Pancreas (tissue), 10 donors: ENCODE results near the gene ZNF528. TPM values are rescaled to one million over a fixed set of nuclear protein-coding genes. Genes with fewer than 3 reads are reported as not detected.

Experiments
- ATAC-seq, 4 donors: fragments of 200-7000 bp; cut with Tn5 transposase; one replicate each; pipeline versions ENCODE4 v1.8.0 to v1.9.1; 2020; ENCODE audit warnings: mild to moderate bottlenecking in 4 of 4, moderate library complexity in 4 of 4
- DNase-seq, 6 donors: peaks; one replicate each; pipeline ENCODE4 v3.0.0-alpha.2; 2020
- FAIRE-seq: peaks from 2 replicates; lab custom pipeline; 2012; peaks lifted over from hg19 to GRCh38; lab: Jason Lieb, UNC
- H3K27ac ChIP-seq, 4 donors: fragments of 200-600 bp; sonication (generic); 1 replicate in 3 of 4; 2 replicates in 1 of 4; pipeline versions ENCODE4 v1.5.0 to v1.8.0; 2020
- H3K27me3 ChIP-seq, 4 donors: fragments of 200-600 bp; one replicate each; pipeline ENCODE4 v1.8.0; 2021
- H3K36me3 ChIP-seq, 3 donors: fragments of 200-600 bp; sonication (generic) in 1 of 3; one replicate each; pipeline versions ENCODE4 v1.5.0 to v1.8.0; 2020 to 2021
- H3K4me1 ChIP-seq, 3 donors: fragments of 200-600 bp; one replicate each; pipeline ENCODE4 v1.8.0; 2021
- H3K4me3 ChIP-seq, 4 donors: fragments of 200-600 bp; sonication (generic) in 2 of 4; one replicate each; pipeline versions ENCODE4 v1.5.0 to v1.8.0; 2020 to 2021
- H3K9me3 ChIP-seq, 4 donors: fragments of 200-600 bp; one replicate each; pipeline ENCODE4 v1.8.0; 2021
- CTCF ChIP-seq, 4 donors: fragments of 200-600 bp; sonication (generic) in 3 of 4; IDR thresholded peaks; one replicate each; pipeline versions ENCODE4 v1.5.0 to v1.8.0; 2021; ENCODE audit warnings: antibody characterized with exemption in 4 of 4
- WGBS, 2 donors: extraction: QIAGEN DNeasy Blood & Tissue Kit; methylation state at CpG; one replicate each; pipeline ENCODE4 v1.1.7; 2013; 5-methylcytosine and 5-hydroxymethylcytosine counted together
- intact Hi-C, 3 donors: fragments of 100-400 bp; cut with DNase I; formaldehyde crosslinking; loops; one replicate each; pipeline versions ENCODE4 v1.11.1 to v1.14.2; 2022
- polyA plus RNA-seq, 2 donors: library from polyadenylated mRNA; stranded (reverse); fragments of 200-250 nt; gene quantifications; one replicate each; pipeline ENCODE4 v1.2.3, GENCODE V29; 2013
- total RNA-seq, 6 donors: library from RNA; stranded (reverse); fragmentation: NEBNext Ultra II Directional in 4 of 6; extraction: Animal tissue kit (Norgen Biotek cat#: 25700) in 4 of 6; gene quantifications; one replicate each; pipeline versions ENCODE4 v1.2.1 to v1.2.4, GENCODE V29; 2021 to 2023
- donor health status: healthy with polysubstance abuse.
- donor health status: DM: no; HTN: no; CAD: no; lungs with moderate emphysema.
- donor health status: DM: no; HTN: no; CAD: no.
- donor health status: control.
- donor health status: control.
- donor health status: Bipolar disorder and iron deficiency.
- donor health status: DM: yes; HTN: yes; CAD: no.
- donor health status: DM: no; HTN: no; CAD: no.
- donor health status: DM: no; HTN: no; CAD: no.
- donor health status: DM: yes; HTN: yes; CAD: no.

The ZNF528 gene
- total and polyA plus RNA-seq, 8 donors = 3.9 to 12.4 (median 6.8) TPM

- intact Hi-C loops = no loop called here
- no peak for TF ChIP-seq CTCF (IDR thresholded peaks at IDR 0.05)
- H3K4me3 ChIP-seq = no peak overlapping the region
- ATAC-seq = no peak
- no peak for FAIRE-seq
- H3K27ac ChIP-seq = no peak overlapping the region
- peaks cover 0 to 7% (median 0%) of the 10 kb centered on the region in 4 donors for H3K9me3 ChIP-seq
- no peaks in the 10 kb centered on the region for H3K4me1 ChIP-seq
- no peak for DNase-seq
- no peaks in the 10 kb centered on the region for H3K27me3 ChIP-seq
- H3K36me3 ChIP-seq = no peaks in the 10 kb centered on the region
- WGBS, 2 donors = 78 to 81% methylated on average over 14 of the region's 14 CpGs
These were observed 67.3 kb downstream of the ZNF528 start for GRCh38 chr19:52464798-52465470.

Other genes with a start within 250 kb of the ZNF528 start
- gene ZNF836, start 226.2 kb upstream of the ZNF528 start, total RNA-seq = 1 to 10 TPM; 4.4 to 9.2 (median 7.3) TPM
- gene ZNF836, start 226.2 kb upstream of the ZNF528 start, polyA plus RNA-seq = 1 to 10 TPM; 2.0 to 2.8 TPM
- gene PPP2R1A, start 207.8 kb upstream of the ZNF528 start, total RNA-seq = 100 to 1,000 TPM in 3 of 6 donors, 10 to 100 TPM in 3; 70.9 to 119 (median 99.1) TPM
- 100 to 1,000 TPM in 1 of 2 donors, 10 to 100 TPM in 1; 89.1 to 108 TPM for gene PPP2R1A, start 207.8 kb upstream of the ZNF528 start, polyA plus RNA-seq
- 10 to 100 TPM in 1 of 6 donors, 1 to 10 TPM in 5; 4.9 to 12.5 (median 7.2) TPM for gene ZNF766, start 128.3 kb upstream of the ZNF528 start, total RNA-seq
- 1 to 10 TPM; 2.1 to 4.0 TPM for gene ZNF766, start 128.3 kb upstream of the ZNF528 start, polyA plus RNA-seq
- gene ZNF480, start 100.7 kb upstream of the ZNF528 start, total RNA-seq = 1 to 10 TPM; 4.6 to 9.4 (median 5.2) TPM
- gene ZNF480, start 100.7 kb upstream of the ZNF528 start, polyA plus RNA-seq = 1 to 10 TPM; 2.5 to 3.4 TPM
- gene ZNF610, start 61.6 kb upstream of the ZNF528 start, total RNA-seq = 1 to 10 TPM in 1 of 6 donors, under 1 TPM in 5; 0.44 to 3.0 (median 0.88) TPM
- gene ZNF610, start 61.6 kb upstream of the ZNF528 start, polyA plus RNA-seq = 1 to 10 TPM in 1 of 2 donors, under 1 TPM in 1; 0.87 to 1.9 TPM
- 10 to 100 TPM in 1 of 6 donors, 1 to 10 TPM in 5; 5.0 to 12.4 (median 7.7) TPM for gene ZNF880, start 27.9 kb upstream of the ZNF528 start, total RNA-seq
- 1 to 10 TPM; 6.6 to 9.8 TPM for gene ZNF880, start 27.9 kb upstream of the ZNF528 start, polyA plus RNA-seq
- gene ZNF534, start 31.3 kb downstream of the ZNF528 start, total RNA-seq = not detected
- gene ZNF534, start 31.3 kb downstream of the ZNF528 start, polyA plus RNA-seq = not detected
- 1 to 10 TPM in 1 of 6 donors, under 1 TPM in 5; 0.16 to 2.0 (median 0.56) TPM for gene ZNF578, start 55.7 kb downstream of the ZNF528 start, total RNA-seq
- gene ZNF578, start 55.7 kb downstream of the ZNF528 start, polyA plus RNA-seq = under 1 TPM; 0.15 to 0.85 TPM
- gene ZNF808, start 129.8 kb downstream of the ZNF528 start, total RNA-seq = 10 to 100 TPM in 5 of 6 donors, 1 to 10 TPM in 1; 9.0 to 17.1 (median 10.9) TPM
- gene ZNF808, start 129.8 kb downstream of the ZNF528 start, polyA plus RNA-seq = 1 to 10 TPM; 3.6 to 4.0 TPM
- gene ZNF701, start 172.4 kb downstream of the ZNF528 start, total RNA-seq = 10 to 100 TPM in 1 of 6 donors, 1 to 10 TPM in 5; 4.6 to 13.6 (median 7.4) TPM
- 1 to 10 TPM; 4.2 to 6.6 TPM for gene ZNF701, start 172.4 kb downstream of the ZNF528 start, polyA plus RNA-seq
- 10 to 100 TPM in 5 of 6 donors, 1 to 10 TPM in 1; 8.7 to 36.9 (median 16.9) TPM for gene ZNF83, start 240.5 kb downstream of the ZNF528 start, total RNA-seq
- gene ZNF83, start 240.5 kb downstream of the ZNF528 start, polyA plus RNA-seq = 10 to 100 TPM; 57.1 to 86.8 TPM